Measurements from ENCODE around the gene NUP214.

Gene NUP214

DNA sequence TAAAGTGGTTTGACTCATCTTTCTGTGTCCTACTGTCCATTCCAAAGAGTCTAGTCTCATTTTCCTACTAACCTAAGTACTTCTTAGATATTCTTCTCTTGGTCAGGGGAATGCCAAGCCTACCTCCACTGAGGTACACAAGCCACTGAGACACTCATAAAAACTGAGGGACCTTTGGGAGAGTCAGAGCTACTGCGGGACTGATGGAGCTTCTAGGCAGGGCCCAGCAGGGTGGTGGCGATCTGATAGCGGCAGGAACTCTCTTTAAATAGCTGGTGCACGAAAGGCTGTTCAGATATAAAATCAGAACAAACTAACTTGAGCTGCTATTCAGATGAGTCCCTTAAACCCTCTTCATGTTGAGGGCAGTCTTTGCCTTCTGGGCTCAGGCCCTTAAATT lies 14.7 kb downstream of the NUP214 start:
- TF ChIP-seq, protein P1, sequence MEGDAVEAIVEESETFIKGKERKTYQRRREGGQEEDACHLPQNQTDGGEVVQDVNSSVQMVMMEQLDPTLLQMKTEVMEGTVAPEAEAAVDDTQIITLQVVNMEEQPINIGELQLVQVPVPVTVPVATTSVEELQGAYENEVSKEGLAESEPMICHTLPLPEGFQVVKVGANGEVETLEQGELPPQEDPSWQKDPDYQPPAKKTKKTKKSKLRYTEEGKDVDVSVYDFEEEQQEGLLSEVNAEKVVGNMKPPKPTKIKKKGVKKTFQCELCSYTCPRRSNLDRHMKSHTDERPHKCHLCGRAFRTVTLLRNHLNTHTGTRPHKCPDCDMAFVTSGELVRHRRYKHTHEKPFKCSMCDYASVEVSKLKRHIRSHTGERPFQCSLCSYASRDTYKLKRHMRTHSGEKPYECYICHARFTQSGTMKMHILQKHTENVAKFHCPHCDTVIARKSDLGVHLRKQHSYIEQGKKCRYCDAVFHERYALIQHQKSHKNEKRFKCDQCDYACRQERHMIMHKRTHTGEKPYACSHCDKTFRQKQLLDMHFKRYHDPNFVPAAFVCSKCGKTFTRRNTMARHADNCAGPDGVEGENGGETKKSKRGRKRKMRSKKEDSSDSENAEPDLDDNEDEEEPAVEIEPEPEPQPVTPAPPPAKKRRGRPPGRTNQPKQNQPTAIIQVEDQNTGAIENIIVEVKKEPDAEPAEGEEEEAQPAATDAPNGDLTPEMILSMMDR (IDR thresholded peaks at IDR 0.05; ENCODE audit: extremely low read depth, missing control alignments) = no peak
- DNase-seq (ENCODE audit: low spot score) = no peak

- DNase-seq (ENCODE audit: low spot score) = no peak
- TF ChIP-seq, protein P1 (IDR thresholded peaks at IDR 0.05; ENCODE audit: extremely low read depth, missing control alignments) = no peak
These were observed 15.2 kb downstream of the NUP214 start for GRCh38 chr9:131140550-131140949.

DNA sequence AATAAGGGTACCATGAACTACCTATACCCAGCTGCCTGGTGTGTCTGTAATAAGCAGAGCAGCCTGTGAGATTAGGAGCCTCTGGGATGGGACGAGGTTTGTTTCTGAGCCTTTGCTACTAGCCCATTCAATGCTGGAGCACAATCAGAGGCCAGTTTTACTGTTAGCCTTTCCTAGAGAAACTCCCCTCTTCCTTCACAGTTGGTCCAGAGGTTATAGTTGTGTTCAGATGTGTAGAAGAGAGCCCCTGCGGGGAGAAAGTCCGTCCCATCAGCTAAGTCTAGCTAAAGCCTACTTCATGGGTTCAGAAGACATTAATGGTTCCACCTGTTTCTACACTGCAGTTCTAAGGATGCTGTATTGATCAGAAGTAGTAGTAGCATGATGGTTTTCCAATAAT lies 16.8 kb downstream of the NUP214 start:
- TF ChIP-seq, protein P1 (IDR thresholded peaks at IDR 0.05; ENCODE audit: extremely low read depth, missing control alignments) = no peak
- DNase-seq (ENCODE audit: low spot score) = no peak

DNA sequence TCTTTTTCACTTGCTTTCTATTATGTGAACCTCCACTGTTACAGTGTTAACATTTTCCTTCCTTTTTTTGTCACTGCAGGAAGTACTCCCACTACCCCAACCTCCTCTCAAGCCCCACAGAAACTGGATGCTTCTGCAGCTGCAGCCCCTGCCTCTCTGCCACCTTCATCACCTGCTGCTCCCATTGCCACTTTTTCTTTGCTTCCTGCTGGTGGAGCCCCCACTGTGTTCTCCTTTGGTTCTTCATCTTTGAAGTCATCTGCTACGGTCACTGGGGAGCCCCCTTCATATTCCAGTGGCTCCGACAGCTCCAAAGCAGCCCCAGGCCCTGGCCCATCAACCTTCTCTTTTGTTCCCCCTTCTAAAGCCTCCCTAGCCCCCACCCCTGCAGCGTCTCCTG lies 18.8 kb downstream of the NUP214 start:
- no peak for DNase-seq (ENCODE audit: low spot score)
- TF ChIP-seq, protein P1 (IDR thresholded peaks at IDR 0.05; ENCODE audit: extremely low read depth, missing control alignments) = no peak

GRCh38 chr9:131145245-131145644 lies 19.9 kb downstream of the NUP214 start:
- no peak for DNase-seq (ENCODE audit: low spot score)
- TF ChIP-seq, protein P1 (IDR thresholded peaks at IDR 0.05; ENCODE audit: extremely low read depth, missing control alignments) = no peak

- TF ChIP-seq, protein P1 (IDR thresholded peaks at IDR 0.05; ENCODE audit: extremely low read depth, missing control alignments) = no peak
- DNase-seq (ENCODE audit: low spot score) = no peak
These were observed 20.8 kb downstream of the NUP214 start for GRCh38 chr9:131146186-131146585.

DNA sequence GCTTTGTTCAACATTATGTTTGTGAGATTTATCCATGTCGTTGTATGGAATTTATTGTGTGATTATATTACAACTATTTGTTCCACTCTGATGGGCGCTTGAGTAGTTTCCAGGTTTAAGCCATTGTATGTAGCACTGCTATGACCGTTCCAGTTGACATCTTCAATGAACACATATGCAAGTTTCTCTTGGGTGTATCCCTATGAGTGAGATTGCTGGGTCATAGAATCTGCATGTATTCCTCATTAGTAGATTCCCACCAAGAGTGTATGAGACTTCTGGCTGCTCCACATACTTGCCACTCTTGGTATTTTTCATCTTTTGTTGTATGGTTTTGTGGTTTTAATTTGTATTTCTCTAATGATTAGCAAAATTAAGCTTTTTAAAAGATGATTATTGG lies 22.9 kb downstream of the NUP214 start:
- DNase-seq (ENCODE audit: low spot score) = no peak

More for the DNA sequence above, 22.9 kb downstream of the NUP214 start:
- TF ChIP-seq, protein P1 (IDR thresholded peaks at IDR 0.05; ENCODE audit: extremely low read depth, missing control alignments) = no peak
